PC-3 (cell line): Measurements from ENCODE around the gene GALNS. TPM values are rescaled to one million over a fixed set of nuclear protein-coding genes. Genes with fewer than 3 reads are reported as not detected.

Source experiments
- ATAC-seq: fragments of 200-7000 bp; cut with Tn5 transposase; 2 replicates; pipeline ENCODE4 v1.9.1; 2020; ENCODE audit warnings: mild to moderate bottlenecking, moderate library complexity
- BruUV-seq: library from RNA; stranded (reverse); fragments of 400-500 nt; replicated peaks from 2 replicates; lab custom pipeline; 2021; lab: Mats Ljungman, UMichigan
- CTCF ChIA-PET: fragments of 300-600 bp; sonication (Branson Sonifier 250); formaldehyde crosslinking; loops from one replicate; lab custom pipeline; 2022; ENCODE audit warnings: antibody characterized with exemption; lab: Charles Lee
- POLR2A ChIA-PET: fragments of 300-600 bp; sonication (Branson Sonifier 250); formaldehyde crosslinking; loops from one replicate; lab custom pipeline; 2022; ENCODE audit warnings: antibody characterized with exemption; ENCODE audit not compliant: unreplicated experiment; lab: Charles Lee
- DNase-seq: peaks from one replicate; pipeline ENCODE4 v3.0.0-alpha.2; 2015
- H2AFZ ChIP-seq: fragments of 300-600 bp; sonication (generic); 2 replicates; pipeline ENCODE4 v1.6.0; 2016; ENCODE audit warnings: antibody characterized with exemption, low read length
- H3F3A ChIP-seq: fragments of 300-600 bp; sonication (generic); one replicate; pipeline ENCODE4 v1.6.0; 2017; ENCODE audit warnings: antibody characterized with exemption, low read length, control low read depth, mild to moderate bottlenecking; ENCODE audit not compliant: unreplicated experiment
- H3K27ac ChIP-seq: fragments of 300-600 bp; sonication (generic); 2 replicates; pipeline ENCODE4 v1.5.1; 2016; ENCODE audit warnings: mild to moderate bottlenecking, low read length
- H3K27me3 ChIP-seq: fragments of 300-600 bp; sonication (generic); 2 replicates; pipeline ENCODE4 v1.6.1; 2016; ENCODE audit warnings: low read length, mixed read lengths
- H3K36me3 ChIP-seq: fragments of 300-600 bp; sonication (generic); 2 replicates; pipeline ENCODE4 v1.6.1; 2016; ENCODE audit warnings: low read depth, mixed run types, low read length, mixed read lengths
- H3K4me1 ChIP-seq: fragments of 300-600 bp; sonication (generic); 2 replicates; pipeline ENCODE4 v1.5.1; 2016; ENCODE audit warnings: low read length; ENCODE audit not compliant: insufficient read depth
- H3K4me2 ChIP-seq: fragments of 300-600 bp; sonication (generic); 2 replicates; pipeline ENCODE4 v1.6.0; 2016; ENCODE audit warnings: low read length
- H3K4me3 ChIP-seq: fragments of 300-600 bp; sonication (generic); 2 replicates; pipeline ENCODE4 v1.5.1; 2016; ENCODE audit warnings: mild to moderate bottlenecking, low read length, mixed read lengths
- H3K79me2 ChIP-seq: fragments of 300-600 bp; sonication (generic); 2 replicates; pipeline ENCODE4 v1.6.1; 2017; ENCODE audit warnings: low read length, mixed read lengths
- H3K9ac ChIP-seq: fragments of 300-600 bp; sonication (generic); 2 replicates; pipeline ENCODE4 v1.6.0; 2016; ENCODE audit warnings: mild to moderate bottlenecking, low read length
- H3K9me2 ChIP-seq: fragments of 300-600 bp; sonication (generic); replicated peaks from 2 replicates; pipeline ENCODE4 v1.6.1; 2016; ENCODE audit warnings: mixed run types, low read length, mixed read lengths
- H3K9me3 ChIP-seq: fragments of 300-600 bp; sonication (generic); 2 replicates; pipeline ENCODE4 v1.6.1; 2016; ENCODE audit warnings: low read length, mixed read lengths
- H4K20me1 ChIP-seq: fragments of 300-600 bp; sonication (generic); 2 replicates; pipeline ENCODE4 v1.6.1; 2016; ENCODE audit warnings: low read length, mixed read lengths
- EZH2 ChIP-seq: fragments of 300-600 bp; sonication (generic); IDR thresholded peaks from one replicate; pipeline ENCODE4 v1.6.1; 2017; ENCODE audit warnings: antibody characterized with exemption, mild to moderate bottlenecking, low read length; ENCODE audit not compliant: unreplicated experiment
- EZH2phosphoT487 ChIP-seq: fragments of 300-600 bp; sonication (generic); IDR thresholded peaks from 2 replicates; pipeline ENCODE4 v1.6.1; 2018; ENCODE audit warnings: mild to moderate bottlenecking, antibody characterized with exemption, low read length, borderline replicate concordance
- intact Hi-C: fragments of 100-400 bp; cut with micrococcal nuclease; formaldehyde crosslinking; loops from 2 replicates; pipeline ENCODE4 v1.9.0; 2023
- total RNA-seq: library from RNA; depleted of rRNA; stranded (reverse); fragments of >200 nt; gene quantifications from 2 replicates; pipeline ENCODE4 v1.2.3, GENCODE V29; 2014
- TF ChIP-seq, protein P1 (sequence below): fragments of 300-600 bp; sonication (generic); conservative IDR thresholded peaks from 2 replicates; pipeline ENCODE4 v1.5.1; 2017; ENCODE audit warnings: antibody characterized with exemption, low read depth, mild to moderate bottlenecking, low read length

Gene GALNS
- total RNA-seq, 1 experiment from 2014 or later: 18.3 TPM

DNA sequence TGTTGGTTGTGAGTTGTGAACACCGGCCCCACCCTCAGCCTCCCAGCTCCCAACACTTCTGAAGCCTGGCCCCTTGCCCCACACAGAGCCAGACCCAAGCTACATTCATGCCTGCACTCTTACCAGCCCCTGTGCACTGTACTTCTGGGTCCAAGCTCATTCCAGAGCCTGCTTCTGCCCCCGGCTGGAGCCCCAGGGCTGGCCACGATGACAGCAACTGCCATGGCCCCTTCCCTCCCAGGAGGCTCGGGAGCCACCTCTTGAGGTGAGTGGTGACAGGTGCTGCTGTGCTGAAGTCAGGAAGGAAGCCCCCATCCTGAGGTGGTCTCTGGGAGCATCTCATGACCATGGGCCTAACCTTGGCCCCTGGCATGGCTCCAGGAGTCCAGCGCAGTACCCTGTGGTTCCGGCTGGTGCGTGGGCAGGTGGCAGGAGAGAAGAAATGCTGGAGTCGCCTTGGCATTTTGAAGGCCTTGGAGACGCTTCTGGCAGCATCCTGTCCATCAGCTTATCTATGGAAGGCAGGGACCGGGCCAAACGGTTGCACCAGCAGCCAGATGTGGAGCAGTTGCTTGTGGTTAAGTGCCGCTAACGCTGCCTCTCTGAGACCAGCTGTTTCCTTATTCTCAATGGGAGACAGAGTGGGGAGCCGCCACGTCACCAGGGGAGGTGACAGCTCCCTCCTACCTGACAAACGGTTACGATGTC lies 57.0 kb downstream of the GALNS start:
- Histone ChIP-seq H3K36me3 (no peaks in the 10 kb centered on the region), H3K79me2 (peaks cover 12% of the 10 kb centered on the region), H2AFZ (no peak overlapping the region), H3K4me3 (no peak overlapping the region), H3K27ac (no peak overlapping the region), H3K27me3 (no peaks in the 10 kb centered on the region), H3K4me2 (no peak overlapping the region), H3K9me2 (no peaks in the 10 kb centered on the region), H3K9me3 (no peaks in the 10 kb centered on the region), H3F3A (no peaks in the 10 kb centered on the region), H4K20me1 (peaks cover 2% of the 10 kb centered on the region; the same call in 1 of the 2 replicates), H3K9ac (no peak overlapping the region), H3K4me1 (peaks cover under 1% of the 10 kb centered on the region; the same call in 1 of the 2 replicates)
- ATAC-seq (no peak), DNase-seq (no peak)
- CTCF ChIA-PET: no interaction called here
- TF ChIP-seq EZH2phosphoT487 (no peak), EZH2 (no peak)
- TF ChIP-seq, protein P1, sequence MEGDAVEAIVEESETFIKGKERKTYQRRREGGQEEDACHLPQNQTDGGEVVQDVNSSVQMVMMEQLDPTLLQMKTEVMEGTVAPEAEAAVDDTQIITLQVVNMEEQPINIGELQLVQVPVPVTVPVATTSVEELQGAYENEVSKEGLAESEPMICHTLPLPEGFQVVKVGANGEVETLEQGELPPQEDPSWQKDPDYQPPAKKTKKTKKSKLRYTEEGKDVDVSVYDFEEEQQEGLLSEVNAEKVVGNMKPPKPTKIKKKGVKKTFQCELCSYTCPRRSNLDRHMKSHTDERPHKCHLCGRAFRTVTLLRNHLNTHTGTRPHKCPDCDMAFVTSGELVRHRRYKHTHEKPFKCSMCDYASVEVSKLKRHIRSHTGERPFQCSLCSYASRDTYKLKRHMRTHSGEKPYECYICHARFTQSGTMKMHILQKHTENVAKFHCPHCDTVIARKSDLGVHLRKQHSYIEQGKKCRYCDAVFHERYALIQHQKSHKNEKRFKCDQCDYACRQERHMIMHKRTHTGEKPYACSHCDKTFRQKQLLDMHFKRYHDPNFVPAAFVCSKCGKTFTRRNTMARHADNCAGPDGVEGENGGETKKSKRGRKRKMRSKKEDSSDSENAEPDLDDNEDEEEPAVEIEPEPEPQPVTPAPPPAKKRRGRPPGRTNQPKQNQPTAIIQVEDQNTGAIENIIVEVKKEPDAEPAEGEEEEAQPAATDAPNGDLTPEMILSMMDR: no peak
- intact Hi-C loops: no loop called here
- POLR2A ChIA-PET: interaction anchor here (0.7 kb wide), 1 partner anchor 129 kb away, joined by 4 read pairs; no protein-coding TSS in a partner anchor
- BruUV-seq: no TSS peak

DNA sequence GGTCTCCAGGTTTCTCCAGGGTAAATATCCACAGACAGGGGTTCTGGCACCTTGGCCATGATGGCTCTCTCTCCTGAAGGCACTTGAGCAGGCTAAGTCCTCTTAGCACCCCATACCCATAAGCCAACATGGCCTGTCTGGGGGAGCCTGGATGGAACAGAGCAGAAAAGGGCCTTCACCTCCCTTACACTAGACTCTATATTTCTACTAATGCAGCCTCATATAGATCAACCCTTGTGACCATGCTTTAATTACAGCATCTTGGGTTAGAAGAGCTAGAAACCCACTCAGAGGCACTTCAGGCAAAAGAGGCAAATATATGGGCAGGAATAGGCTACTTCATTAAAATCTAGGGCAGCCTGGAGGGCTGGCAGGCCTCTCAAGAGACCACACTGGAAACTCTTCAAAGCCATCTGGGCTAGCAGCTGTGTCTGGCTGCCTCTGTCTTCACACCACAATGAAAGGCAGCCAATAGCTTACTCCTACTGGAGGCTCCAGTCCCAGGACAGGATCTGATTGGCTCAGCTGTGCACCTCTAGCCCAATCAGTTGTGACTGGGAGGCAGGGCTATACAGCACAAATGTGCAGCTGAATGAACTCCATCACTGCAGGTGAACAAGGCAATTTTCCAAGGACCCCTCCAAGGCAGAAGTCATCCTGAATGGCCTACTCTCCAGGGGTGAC lies 57.8 kb downstream of the GALNS start:
- Histone ChIP-seq H3K4me1 (no peaks in the 10 kb centered on the region), H3K9me3 (no peaks in the 10 kb centered on the region), H3K27ac (no peak overlapping the region), H2AFZ (no peak overlapping the region), H3F3A (no peaks in the 10 kb centered on the region), H3K9me2 (no peaks in the 10 kb centered on the region), H3K36me3 (no peaks in the 10 kb centered on the region), H3K79me2 (peaks cover 4% of the 10 kb centered on the region; the same call in 1 of the 2 replicates), H3K4me3 (no peak overlapping the region), H3K4me2 (no peak overlapping the region), H3K9ac (no peak overlapping the region), H3K27me3 (no peaks in the 10 kb centered on the region), H4K20me1 (no peaks in the 10 kb centered on the region)
- ChIA-PET POLR2A (interaction anchor here (0.7 kb wide), 1 partner anchor 128 kb away, joined by 4 read pairs; no protein-coding TSS in a partner anchor), CTCF (no interaction called here)
- DNase-seq (no peak), ATAC-seq (no peak)
- no TSS peak for BruUV-seq
- TF ChIP-seq EZH2: no peak
- intact Hi-C loops: no loop called here

DNA sequence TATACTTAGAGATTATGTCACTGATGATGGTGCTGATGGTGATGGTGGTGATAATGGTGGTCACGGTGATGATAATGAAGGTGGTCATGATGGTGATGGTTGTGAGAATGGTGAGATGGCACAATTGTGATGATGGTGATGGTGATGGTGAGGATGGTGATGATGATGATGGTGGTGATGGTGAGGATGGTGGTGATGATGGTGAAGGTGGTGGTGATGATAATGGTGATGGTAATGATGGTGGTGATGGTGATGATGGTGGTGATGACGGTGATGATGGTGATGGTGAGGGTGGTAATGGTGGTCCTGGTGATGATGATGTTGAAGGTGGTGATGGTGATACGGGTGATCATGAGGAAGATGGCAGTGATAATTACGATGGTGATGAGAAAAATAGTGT lies 58.7 kb downstream of the GALNS start:
- POLR2A ChIA-PET: no interaction called here
- no TSS peak for BruUV-seq
- H3K9ac ChIP-seq: no peak overlapping the region
- TF ChIP-seq EZH2phosphoT487: no peak
- no peak for TF ChIP-seq EZH2
- TF ChIP-seq, protein P1: no peak
- H3K4me1 ChIP-seq: no peaks in the 10 kb centered on the region
- no peak overlapping the region for H3K27ac ChIP-seq
- no peak overlapping the region for H2AFZ ChIP-seq
- H3K9me2 ChIP-seq: no peaks in the 10 kb centered on the region
- DNase-seq: no peak
- H4K20me1 ChIP-seq: no peaks in the 10 kb centered on the region
- no peak overlapping the region for H3K4me3 ChIP-seq
- no peak overlapping the region for H3K4me2 ChIP-seq
- no peak for ATAC-seq
- no peaks in the 10 kb centered on the region for H3K9me3 ChIP-seq
- H3K79me2 ChIP-seq: 0 out of 2 replicates have a peak, but pooled peaks cover under 1% of the 10 kb centered on the region
- H3F3A ChIP-seq: no peaks in the 10 kb centered on the region
- CTCF ChIA-PET: no interaction called here
- H3K27me3 ChIP-seq: no peaks in the 10 kb centered on the region
- intact Hi-C loops: no loop called here
- H3K36me3 ChIP-seq: no peaks in the 10 kb centered on the region
